ENCODE data around the gene URB1.

DNA sequence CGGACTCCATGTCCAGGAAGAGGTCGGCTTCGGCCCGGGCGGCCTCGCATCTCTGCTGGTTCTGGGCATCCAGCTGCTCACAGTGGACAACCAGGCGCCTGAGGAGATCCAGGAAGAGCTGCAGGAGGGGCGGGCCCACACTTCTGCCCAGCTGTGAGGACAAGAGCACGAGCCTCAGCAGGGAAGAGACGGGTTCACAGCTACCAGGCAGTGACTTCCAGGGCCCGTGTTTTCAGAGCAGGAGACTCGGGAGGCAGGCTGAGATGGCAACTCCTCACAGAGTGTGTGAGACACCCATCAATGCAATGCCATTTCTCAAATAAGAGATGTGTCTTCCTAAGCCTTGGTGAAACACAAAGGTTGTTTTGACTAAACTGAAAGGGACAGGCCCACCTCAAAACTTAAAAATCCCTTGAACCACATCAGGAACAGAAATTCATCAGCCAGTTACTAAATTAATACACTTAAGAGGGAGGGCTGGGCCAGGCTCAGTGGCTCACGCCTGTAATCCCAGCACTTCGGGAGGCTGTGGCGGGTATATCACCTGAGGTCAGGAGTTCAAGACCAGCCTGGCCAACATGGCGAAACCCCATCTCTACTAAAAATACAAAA, 43.4 kb downstream of the URB1 start:
- TF ChIP-seq GATA2 (IDR thresholded peaks at IDR 0.05; ENCODE audit: low read depth, low read length) (no peak), GATA3 (IDR thresholded peaks at IDR 0.05; ENCODE audit: low read depth, low read length) (no peak)

All from SH-SY5Y (cell line).